Tibial nerve (tissue), 4 donors: ENCODE results near the gene KANSL1L. TPM values are rescaled to one million over a fixed set of nuclear protein-coding genes. Genes with fewer than 3 reads are reported as not detected.

Source experiments
- DNase-seq, 2 donors: peaks; one replicate each; pipeline ENCODE4 v3.0.0-alpha.2; 2019; ENCODE audit warnings: low spot score in 2 of 2
- H3K27ac ChIP-seq, 4 donors: fragments of 200-600 bp; sonication (generic) in 3 of 4; one replicate each; pipeline ENCODE4 v1.5.1; 2017 to 2019; ENCODE audit warnings: mild to moderate bottlenecking in 1 of 4
- H3K27me3 ChIP-seq, 2 donors: fragments of 200-600 bp; sonication (generic) in 1 of 2; one replicate each; pipeline versions ENCODE4 v1.5.1 to v1.6.0; 2017 to 2019
- H3K36me3 ChIP-seq, 3 donors: fragments of 200-600 bp; sonication (generic); one replicate each; pipeline ENCODE4 v1.5.1; 2018 to 2019
- H3K4me1 ChIP-seq, 4 donors: fragments of 200-600 bp; sonication (generic) in 3 of 4; one replicate each; pipeline ENCODE4 v1.5.1; 2017 to 2019
- H3K4me3 ChIP-seq, 4 donors: fragments of 200-600 bp; sonication (generic) in 3 of 4; one replicate each; pipeline ENCODE4 v1.5.1; 2017 to 2019; ENCODE audit warnings: mild to moderate bottlenecking in 1 of 4, moderate library complexity in 1 of 4
- H3K9me3 ChIP-seq, 4 donors: fragments of 200-600 bp; sonication (generic) in 3 of 4; one replicate each; pipeline ENCODE4 v1.5.1; 2017 to 2019
- EP300 ChIP-seq, 2 donors: sonication (generic); formaldehyde crosslinking; IDR thresholded peaks; one replicate each; pipeline ENCODE4 v1.6.1; 2017; ENCODE audit warnings: antibody characterized with exemption in 2 of 2, mild to moderate bottlenecking in 1 of 2
- POLR2A ChIP-seq, 2 donors: fragments of 450-650 bp; IDR thresholded peaks; one replicate each; pipeline ENCODE4 v1.6.1; 2017; ENCODE audit warnings: antibody characterized with exemption in 2 of 2, mild to moderate bottlenecking in 2 of 2, moderate library complexity in 2 of 2
- WGBS, 2 donors: methylation state at CpG; one replicate each; pipeline ENCODE4 v1.1.5; 2018; 5-methylcytosine and 5-hydroxymethylcytosine counted together
- total RNA-seq, 4 donors: library from RNA; depleted of rRNA; stranded (reverse); fragments of >200 nt; gene quantifications; one replicate each; pipeline ENCODE4 v1.1.0, GENCODE V29; 2016
- TF ChIP-seq, protein P1 (sequence below), 5 experiments: fragments of 200-600 bp in 3 of 5; fragments of 450-650 bp in 2 of 5; sonication (generic) in 3 of 5; IDR thresholded peaks; one replicate each; pipeline ENCODE4 v1.5.1; 2016 to 2019; ENCODE audit warnings: antibody characterized with exemption in 5 of 5, mild to moderate bottlenecking in 3 of 5, moderate library complexity in 2 of 5

Gene KANSL1L
- total RNA-seq, 4 donors from 2014 or later = 87.0 to 141 (median 111) TPM

DNA sequence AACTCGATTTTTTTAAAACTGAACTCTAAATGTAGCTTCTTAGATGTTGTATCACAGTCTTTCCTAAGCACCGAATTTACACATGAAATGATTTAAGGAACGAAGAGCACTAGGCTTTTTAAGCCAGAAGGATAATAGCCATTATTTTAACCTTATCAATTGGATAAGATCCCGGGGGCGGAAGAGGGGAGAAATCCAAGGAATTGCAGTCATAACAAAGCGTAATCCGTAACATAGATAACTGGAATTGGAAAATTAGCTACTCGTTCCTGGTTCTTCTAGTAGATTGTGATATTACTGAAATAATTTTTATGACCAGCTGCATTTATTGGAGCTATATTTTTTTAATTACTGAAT is 988 bp upstream of the KANSL1L start:
- Histone ChIP-seq H3K36me3 (peaks cover 0 to 4% (median 0%) of the 10 kb centered on the region in 3 donors), H3K4me3 (peak overlapping the region; percentile 55 to 93 (median 72)), H3K27me3 (no peaks in the 10 kb centered on the region), H3K4me1 (peaks cover under 1 to 32% (median 7%) of the 10 kb centered on the region in 4 donors), H3K9me3 (no peaks in the 10 kb centered on the region), H3K27ac (peak overlapping the region; percentile 93 to 100 (median 100))
- 11 to 13% methylated on average over 8 of the region's 8 CpGs for WGBS, 2 donors
- no peak for DNase-seq
- TF ChIP-seq POLR2A (IDR thresholded peaks at IDR 0.05) (no peak), EP300 (IDR thresholded peaks at IDR 0.05) (no peak)
- TF ChIP-seq, protein P1, sequence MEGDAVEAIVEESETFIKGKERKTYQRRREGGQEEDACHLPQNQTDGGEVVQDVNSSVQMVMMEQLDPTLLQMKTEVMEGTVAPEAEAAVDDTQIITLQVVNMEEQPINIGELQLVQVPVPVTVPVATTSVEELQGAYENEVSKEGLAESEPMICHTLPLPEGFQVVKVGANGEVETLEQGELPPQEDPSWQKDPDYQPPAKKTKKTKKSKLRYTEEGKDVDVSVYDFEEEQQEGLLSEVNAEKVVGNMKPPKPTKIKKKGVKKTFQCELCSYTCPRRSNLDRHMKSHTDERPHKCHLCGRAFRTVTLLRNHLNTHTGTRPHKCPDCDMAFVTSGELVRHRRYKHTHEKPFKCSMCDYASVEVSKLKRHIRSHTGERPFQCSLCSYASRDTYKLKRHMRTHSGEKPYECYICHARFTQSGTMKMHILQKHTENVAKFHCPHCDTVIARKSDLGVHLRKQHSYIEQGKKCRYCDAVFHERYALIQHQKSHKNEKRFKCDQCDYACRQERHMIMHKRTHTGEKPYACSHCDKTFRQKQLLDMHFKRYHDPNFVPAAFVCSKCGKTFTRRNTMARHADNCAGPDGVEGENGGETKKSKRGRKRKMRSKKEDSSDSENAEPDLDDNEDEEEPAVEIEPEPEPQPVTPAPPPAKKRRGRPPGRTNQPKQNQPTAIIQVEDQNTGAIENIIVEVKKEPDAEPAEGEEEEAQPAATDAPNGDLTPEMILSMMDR (IDR thresholded peaks at IDR 0.05) = no peak

DNA sequence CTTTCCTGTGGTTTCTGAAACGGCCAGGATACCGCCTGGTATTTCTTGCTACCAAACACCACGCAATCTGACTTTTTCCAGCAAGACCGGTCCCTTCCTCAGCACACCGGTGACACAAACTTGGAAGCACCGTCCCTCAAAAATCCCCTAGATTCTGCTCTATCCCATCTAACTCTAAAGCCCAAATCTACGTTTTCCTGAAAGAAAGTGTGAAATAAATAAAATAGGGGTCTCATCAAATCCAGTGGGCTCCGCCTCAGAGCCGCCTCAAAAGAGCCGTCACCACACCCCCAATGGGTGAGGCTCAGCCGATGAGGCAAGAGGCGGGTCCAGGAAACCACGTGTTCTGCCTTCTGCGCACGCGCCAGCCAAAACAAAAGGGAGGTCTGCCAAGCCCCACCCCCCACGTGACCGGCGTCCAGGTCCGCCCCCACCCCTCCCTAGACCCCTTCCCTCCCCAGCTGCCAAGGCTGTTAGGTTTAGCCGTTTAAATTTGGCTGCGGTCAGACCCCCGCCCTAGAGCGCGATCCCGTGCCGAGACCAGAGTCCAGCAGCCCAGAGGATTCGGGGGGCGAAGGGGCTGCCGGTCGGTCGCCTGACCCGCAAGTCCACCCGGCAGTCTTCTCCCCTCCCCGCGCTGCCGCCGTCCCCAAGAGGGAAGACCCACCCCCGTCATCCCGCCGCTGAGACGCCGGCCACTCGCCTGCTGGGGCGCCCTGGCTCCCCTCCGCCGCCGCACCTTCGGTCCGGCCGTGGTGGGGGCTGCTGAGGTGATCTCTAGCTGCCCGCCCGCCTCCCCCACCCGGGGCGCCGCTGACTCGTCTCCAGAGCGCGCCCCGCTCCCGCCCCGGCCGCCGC is 534 bp downstream of the KANSL1L start:
- TF ChIP-seq POLR2A (IDR thresholded peaks at IDR 0.05) (peak; percentile 98), EP300 (IDR thresholded peaks at IDR 0.05) (peak; percentile 84 to 99)
- TF ChIP-seq, protein P1 (IDR thresholded peaks at IDR 0.05) = no peak
- H3K36me3 ChIP-seq = no peaks in the 10 kb centered on the region
- H3K27me3 ChIP-seq = no peaks in the 10 kb centered on the region
- peaks cover 4 to 47% (median 13%) of the 10 kb centered on the region in 4 donors for H3K4me1 ChIP-seq
- WGBS, 2 donors = 0% methylated on average over 19 to 35 of the region's 64 CpGs
- no peaks in the 10 kb centered on the region for H3K9me3 ChIP-seq
- peak; percentile 94 to 97 for DNase-seq
- H3K4me3 ChIP-seq = peak overlapping the region; percentile 53 to 97 (median 90)
- peak overlapping the region; percentile 99 to 100 (median 100) for H3K27ac ChIP-seq

DNA sequence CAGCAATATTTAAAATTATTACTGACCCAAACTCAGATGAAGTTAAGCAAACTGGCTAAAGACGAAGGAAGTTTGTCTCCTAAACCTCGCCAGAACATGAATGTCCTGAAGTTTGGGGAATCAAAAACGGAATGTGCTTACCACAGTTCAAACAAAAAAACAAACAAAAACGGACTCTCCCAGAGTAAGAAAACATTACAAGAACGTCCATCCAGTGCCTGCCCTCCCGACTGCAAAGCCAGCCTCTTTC is 1.1 kb downstream of the KANSL1L start:
- TF ChIP-seq POLR2A (IDR thresholded peaks at IDR 0.05) (no peak), EP300 (IDR thresholded peaks at IDR 0.05) (no peak)
- TF ChIP-seq, protein P1 (IDR thresholded peaks at IDR 0.05) = no peak
- WGBS, 2 donors = 0 to 1% methylated on average over 6 of the region's 6 CpGs
- Histone ChIP-seq H3K36me3 (no peaks in the 10 kb centered on the region), H3K27me3 (no peaks in the 10 kb centered on the region), H3K4me3 (peak overlapping the region; percentile 53 to 97 (median 90)), H3K9me3 (no peaks in the 10 kb centered on the region), H3K4me1 (peaks cover 4 to 51% (median 17%) of the 10 kb centered on the region in 4 donors), H3K27ac (peak overlapping the region; percentile 99 to 100 (median 100))
- DNase-seq = no peak

DNA sequence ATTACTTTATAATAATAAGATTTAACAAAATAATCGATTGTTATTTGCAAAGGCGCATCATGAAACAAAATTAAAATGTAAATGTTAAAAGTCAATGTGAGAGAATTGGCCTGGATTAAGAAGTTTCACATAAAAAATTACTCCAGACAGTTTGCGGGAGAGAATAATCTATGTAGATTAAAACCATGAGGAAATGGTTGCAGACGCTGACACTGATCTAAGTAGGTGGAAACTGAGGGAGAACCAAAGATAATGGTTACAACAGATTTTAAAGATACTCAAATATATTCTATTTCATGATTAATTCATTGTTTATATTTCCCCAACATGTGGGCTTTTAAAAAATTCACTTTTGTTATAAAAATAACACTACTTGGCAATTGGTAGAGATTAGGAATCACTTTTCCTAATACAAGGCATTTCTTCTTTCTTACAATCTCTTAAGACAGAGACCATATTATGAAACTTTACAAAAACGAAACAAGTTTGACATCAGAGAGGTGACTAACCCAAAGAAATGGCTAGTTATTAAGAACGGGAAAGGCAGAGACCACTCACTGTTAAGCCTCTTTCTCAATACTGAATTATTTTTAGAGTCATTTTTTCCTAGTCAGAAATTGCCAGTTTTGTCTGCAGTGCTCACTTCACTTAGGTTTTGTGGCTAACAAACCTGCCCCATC is 1.6 kb downstream of the KANSL1L start:
- 17 to 19% methylated on average over 6 of the region's 6 CpGs for WGBS, 2 donors

More for the DNA sequence above, 1.6 kb downstream of the KANSL1L start:
- Histone ChIP-seq H3K36me3 (no peaks in the 10 kb centered on the region), H3K27ac (peak overlapping the region; percentile 99 to 100 (median 100)), H3K4me3 (peak overlapping the region; percentile 53 to 97 (median 90)), H3K9me3 (no peaks in the 10 kb centered on the region), H3K27me3 (no peaks in the 10 kb centered on the region), H3K4me1 (peaks cover 4 to 55% (median 19%) of the 10 kb centered on the region in 4 donors)
- no peak for DNase-seq
- TF ChIP-seq, protein P1 (IDR thresholded peaks at IDR 0.05) = no peak
